Testis (tissue), 2 donors: Measurements from ENCODE around the gene BACE2.

ENCODE experiments used
- CTCF ChIP-seq, 3 experiments: fragments of 450-650 bp in 2 of 3; fragments of 200-600 bp in 1 of 3; sonication (generic) in 1 of 3; IDR thresholded peaks; one replicate each; pipeline ENCODE4 v1.5.1; 2016 to 2019; ENCODE audit warnings: antibody characterized with exemption in 3 of 3, mild to moderate bottlenecking in 2 of 3, moderate library complexity in 1 of 3
- POLR2A ChIP-seq: fragments of 450-650 bp; IDR thresholded peaks from one replicate; pipeline ENCODE4 v1.6.1; 2017; ENCODE audit warnings: antibody characterized with exemption, mild to moderate bottlenecking, moderate library complexity

GRCh38 chr21:41139951-41140350, 28.0 kb upstream of the BACE2 start:
- TF ChIP-seq CTCF (IDR thresholded peaks at IDR 0.05) (no peak), POLR2A (no peak)
